Suprapubic skin (tissue), 4 donors: ENCODE measurements around the gene NOS3. TPM values are rescaled to one million over a fixed set of nuclear protein-coding genes. Genes with fewer than 3 reads are reported as not detected.
"Not testable (repeated sequence)": the region's sequence is repeated elsewhere in the genome, so short reads cannot be mapped to it uniquely, and the experiment has no call there.

Source experiments
- DNase-seq, 2 donors: peaks; one replicate each; pipeline ENCODE4 v3.0.0-alpha.2; 2019; ENCODE audit warnings: low spot score in 2 of 2
- H3K27ac ChIP-seq: fragments of 200-600 bp; sonication (generic); one replicate; pipeline ENCODE4 v1.5.1; 2019
- H3K27me3 ChIP-seq: fragments of 200-600 bp; sonication (generic); one replicate; pipeline ENCODE4 v1.5.1; 2019
- H3K36me3 ChIP-seq: fragments of 200-600 bp; sonication (generic); one replicate; pipeline ENCODE4 v1.5.1; 2019
- H3K4me1 ChIP-seq: fragments of 200-600 bp; sonication (generic); one replicate; pipeline ENCODE4 v1.5.1; 2019
- H3K4me3 ChIP-seq: fragments of 200-600 bp; sonication (generic); one replicate; pipeline ENCODE4 v1.5.1; 2019; ENCODE audit warnings: mild to moderate bottlenecking
- H3K9me3 ChIP-seq: fragments of 200-600 bp; sonication (generic); one replicate; pipeline ENCODE4 v1.5.1; 2019
- EP300 ChIP-seq: sonication (generic); formaldehyde crosslinking; IDR thresholded peaks from one replicate; pipeline ENCODE4 v1.6.1; 2017; ENCODE audit warnings: antibody characterized with exemption
- POLR2A ChIP-seq, 2 donors: fragments of 450-650 bp; IDR thresholded peaks; one replicate each; pipeline ENCODE4 v1.6.1; 2017; ENCODE audit warnings: antibody characterized with exemption in 2 of 2, mild to moderate bottlenecking in 2 of 2, moderate library complexity in 2 of 2
- POLR2AphosphoS5 ChIP-seq, 3 donors: sonication (generic); formaldehyde crosslinking; IDR thresholded peaks; one replicate each; pipeline ENCODE4 v1.6.1; 2017; ENCODE audit warnings: antibody characterized with exemption in 3 of 3
- WGBS: methylation state at CpG from one replicate; pipeline ENCODE4 v1.1.5; 2018; 5-methylcytosine and 5-hydroxymethylcytosine counted together
- total RNA-seq, 4 donors: library from RNA; depleted of rRNA; stranded (reverse); fragments of >200 nt; gene quantifications; one replicate each; pipeline ENCODE4 v1.1.0, GENCODE V29; 2016
- TF ChIP-seq, protein P1 (sequence below), 2 donors: fragments of 200-600 bp in 1 of 2; fragments of 450-650 bp in 1 of 2; sonication (generic) in 1 of 2; IDR thresholded peaks; one replicate each; pipeline ENCODE4 v1.5.1; 2016 to 2019; ENCODE audit warnings: antibody characterized with exemption in 2 of 2, mild to moderate bottlenecking in 1 of 2, moderate library complexity in 1 of 2

Gene NOS3
- total RNA-seq, 4 donors from 2014 or later, result 2.6 to 10.9 (median 6.8) TPM

- Histone ChIP-seq H3K9me3 (no peaks in the 10 kb centered on the region), H3K4me1 (peaks cover 18% of the 10 kb centered on the region), H3K27ac (no peak overlapping the region), H3K36me3 (peaks cover 64% of the 10 kb centered on the region), H3K4me3 (no peak overlapping the region), H3K27me3 (no peaks in the 10 kb centered on the region)
- no peak for DNase-seq
- TF ChIP-seq EP300 (no peak), POLR2AphosphoS5 (IDR thresholded peaks at IDR 0.05) (no peak), POLR2A (IDR thresholded peaks at IDR 0.05) (no peak)
- TF ChIP-seq, protein P1, sequence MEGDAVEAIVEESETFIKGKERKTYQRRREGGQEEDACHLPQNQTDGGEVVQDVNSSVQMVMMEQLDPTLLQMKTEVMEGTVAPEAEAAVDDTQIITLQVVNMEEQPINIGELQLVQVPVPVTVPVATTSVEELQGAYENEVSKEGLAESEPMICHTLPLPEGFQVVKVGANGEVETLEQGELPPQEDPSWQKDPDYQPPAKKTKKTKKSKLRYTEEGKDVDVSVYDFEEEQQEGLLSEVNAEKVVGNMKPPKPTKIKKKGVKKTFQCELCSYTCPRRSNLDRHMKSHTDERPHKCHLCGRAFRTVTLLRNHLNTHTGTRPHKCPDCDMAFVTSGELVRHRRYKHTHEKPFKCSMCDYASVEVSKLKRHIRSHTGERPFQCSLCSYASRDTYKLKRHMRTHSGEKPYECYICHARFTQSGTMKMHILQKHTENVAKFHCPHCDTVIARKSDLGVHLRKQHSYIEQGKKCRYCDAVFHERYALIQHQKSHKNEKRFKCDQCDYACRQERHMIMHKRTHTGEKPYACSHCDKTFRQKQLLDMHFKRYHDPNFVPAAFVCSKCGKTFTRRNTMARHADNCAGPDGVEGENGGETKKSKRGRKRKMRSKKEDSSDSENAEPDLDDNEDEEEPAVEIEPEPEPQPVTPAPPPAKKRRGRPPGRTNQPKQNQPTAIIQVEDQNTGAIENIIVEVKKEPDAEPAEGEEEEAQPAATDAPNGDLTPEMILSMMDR (IDR thresholded peaks at IDR 0.05), result no peak
- 76% methylated on average over 15 of the region's 18 CpGs for WGBS
Measured at GRCh38 chr7:151039850-151040548, 49.2 kb downstream of the NOS3 start.

DNA sequence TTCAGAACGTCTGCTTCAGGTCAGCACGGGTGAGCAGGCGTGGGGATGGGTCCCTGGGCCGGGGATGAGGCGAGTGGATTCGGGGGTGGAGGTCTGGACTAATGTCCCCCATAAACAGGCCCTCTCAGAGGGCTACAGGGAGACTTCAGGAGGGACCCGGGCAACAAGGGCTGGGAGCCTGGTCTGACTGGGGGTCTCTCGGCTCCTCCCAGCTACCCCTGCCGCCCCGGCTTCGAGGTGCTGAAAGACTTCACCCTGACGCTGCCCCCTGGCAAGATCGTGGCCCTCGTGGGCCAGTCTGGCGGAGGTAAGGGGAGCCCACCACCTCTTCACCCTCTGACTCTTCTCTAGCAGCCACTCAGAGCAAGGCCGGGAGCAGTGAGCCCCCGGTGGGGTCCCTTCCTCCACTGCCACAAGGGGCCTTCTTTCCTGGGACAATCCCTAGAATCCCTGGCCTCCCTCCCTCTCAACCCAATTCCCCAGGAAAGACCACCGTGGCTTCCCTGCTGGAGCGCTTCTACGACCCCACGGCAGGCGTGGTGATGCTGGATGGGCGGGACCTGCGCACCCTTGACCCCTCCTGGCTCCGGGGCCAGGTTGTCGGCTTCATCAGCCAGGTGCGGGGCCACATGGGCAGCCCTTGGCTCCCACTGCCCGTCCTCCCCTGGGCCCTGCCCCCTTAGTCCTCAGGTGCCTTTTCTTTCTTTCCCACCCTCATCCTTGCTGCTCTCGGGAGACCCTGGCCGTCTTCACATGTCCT, 50.0 kb downstream of the NOS3 start:
- no peak overlapping the region for H3K27ac ChIP-seq
- 97% methylated on average over 24 of the region's 30 CpGs for WGBS
- peaks cover 18% of the 10 kb centered on the region for H3K4me1 ChIP-seq
- H3K27me3 ChIP-seq, result no peaks in the 10 kb centered on the region
- DNase-seq, result no peak
- H3K36me3 ChIP-seq, result peaks cover 64% of the 10 kb centered on the region
- H3K9me3 ChIP-seq, result no peaks in the 10 kb centered on the region
- TF ChIP-seq, protein P1 (IDR thresholded peaks at IDR 0.05), result no peak
- TF ChIP-seq POLR2A (IDR thresholded peaks at IDR 0.05) (no peak), EP300 (no peak), POLR2AphosphoS5 (IDR thresholded peaks at IDR 0.05) (no peak)
- H3K4me3 ChIP-seq, result no peak overlapping the region

GRCh38 chr7:151043449-151043848, 52.6 kb downstream of the NOS3 start:
- WGBS, result 85% methylated on average over 10 of the region's 10 CpGs
- DNase-seq, H3K27ac ChIP-seq, H3K27me3 ChIP-seq, H3K4me3 ChIP-seq, H3K9me3 ChIP-seq: not testable (repeated sequence)
- peaks cover 22% of the 10 kb centered on the region for H3K4me1 ChIP-seq
- H3K36me3 ChIP-seq, result peaks cover 42% of the 10 kb centered on the region

- Histone ChIP-seq H3K4me3 (no peak overlapping the region), H3K9me3 (no peaks in the 10 kb centered on the region), H3K27ac (no peak overlapping the region), H3K4me1 (peaks cover 17% of the 10 kb centered on the region), H3K27me3 (no peaks in the 10 kb centered on the region), H3K36me3 (peaks cover 42% of the 10 kb centered on the region)
- WGBS, result 93% methylated on average over 9 of the region's 20 CpGs
- TF ChIP-seq, protein P1 (IDR thresholded peaks at IDR 0.05), result no peak
- TF ChIP-seq POLR2A (IDR thresholded peaks at IDR 0.05), result no peak
- no peak for TF ChIP-seq EP300
- no peak for TF ChIP-seq POLR2AphosphoS5 (IDR thresholded peaks at IDR 0.05)
- no peak for DNase-seq
Measured at GRCh38 chr7:151043959-151044358, 53.1 kb downstream of the NOS3 start.

DNA sequence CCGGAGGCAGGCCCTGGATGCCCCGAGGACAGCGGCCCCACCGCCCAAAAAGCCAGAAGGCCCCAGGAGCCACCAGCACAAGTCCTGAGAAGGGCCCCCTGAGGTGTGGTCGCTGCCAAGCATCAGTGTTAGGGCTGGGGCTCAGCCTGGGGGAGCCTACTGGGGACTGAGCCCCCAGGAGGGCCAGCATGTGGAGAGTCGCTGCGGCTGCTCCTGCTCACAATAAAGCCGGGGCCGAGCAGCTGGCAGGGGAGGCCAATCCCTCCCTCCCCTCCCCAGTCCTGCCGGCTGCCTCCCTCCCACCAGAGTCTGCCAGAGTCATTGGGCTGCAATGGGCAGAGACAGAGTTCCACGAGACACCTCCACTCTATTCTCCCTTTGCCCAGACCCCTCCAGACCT, 54.4 kb downstream of the NOS3 start:
- H3K27me3 ChIP-seq, result no peaks in the 10 kb centered on the region
- no peak overlapping the region for H3K27ac ChIP-seq
- TF ChIP-seq EP300, result no peak
- no peak for TF ChIP-seq POLR2A (IDR thresholded peaks at IDR 0.05)
- no peaks in the 10 kb centered on the region for H3K9me3 ChIP-seq
- 83% methylated on average over 1 of the region's 11 CpGs for WGBS
- peaks cover 6% of the 10 kb centered on the region for H3K4me1 ChIP-seq
- peaks cover 42% of the 10 kb centered on the region for H3K36me3 ChIP-seq
- no peak overlapping the region for H3K4me3 ChIP-seq
- no peak for DNase-seq

DNA sequence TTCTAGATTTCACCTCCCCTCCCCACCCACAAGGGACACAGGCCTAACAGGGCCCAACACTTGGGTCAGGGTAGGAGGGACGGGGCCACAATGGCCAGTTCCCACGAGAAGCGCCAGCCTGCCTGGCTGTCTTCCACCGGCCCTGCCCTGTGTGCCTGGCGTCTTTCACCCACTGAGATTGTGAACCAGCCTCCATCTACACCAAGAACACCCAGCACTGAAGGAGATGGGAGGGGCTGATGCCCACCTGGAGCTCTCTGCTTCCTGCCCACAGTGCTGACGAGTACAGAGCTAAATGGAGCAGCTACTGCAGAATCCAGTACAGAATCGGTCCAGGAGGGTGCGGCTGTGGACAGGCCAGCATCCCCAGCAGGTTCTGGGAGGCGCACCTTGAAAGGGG, 55.1 kb downstream of the NOS3 start:
- no peak for DNase-seq
- Histone ChIP-seq H3K9me3 (no peaks in the 10 kb centered on the region), H3K27ac (no peak overlapping the region), H3K4me3 (no peak overlapping the region), H3K27me3 (peaks cover 7% of the 10 kb centered on the region), H3K36me3 (peaks cover 40% of the 10 kb centered on the region), H3K4me1 (peaks cover 11% of the 10 kb centered on the region)
- 82% methylated on average over 2 of the region's 9 CpGs for WGBS
- TF ChIP-seq POLR2A (IDR thresholded peaks at IDR 0.05), result no peak
- TF ChIP-seq, protein P1 (IDR thresholded peaks at IDR 0.05), result no peak
- TF ChIP-seq POLR2AphosphoS5 (IDR thresholded peaks at IDR 0.05), result no peak
- TF ChIP-seq EP300, result no peak
